Mammary epithelial cell (primary cell): ENCODE data around the gene PAFAH1B2.
"Not testable (repeated sequence)": the region's sequence is repeated elsewhere in the genome, so short reads cannot be mapped to it uniquely, and the experiment has no call there.

Experiments used
- EZH2 ChIP-seq: IDR thresholded peaks from 2 replicates; pipeline ENCODE4 v1.6.1; 2012; ENCODE audit warnings: low read length, inconsistent platforms, borderline replicate concordance
- TF ChIP-seq, protein P1 (sequence below), 2 donors: IDR thresholded peaks in 1 of 2; conservative IDR thresholded peaks in 1 of 2; 2 replicates each; pipeline ENCODE4 v1.5.1; 2011 to 2012; ENCODE audit warnings: inconsistent platforms in 2 of 2, low read length in 2 of 2, mild to moderate bottlenecking in 2 of 2, control low read depth in 1 of 2, low read depth in 1 of 2; ENCODE audit not compliant: insufficient read depth in 1 of 2; ENCODE audit errors: extremely low read depth in 1 of 2

DNA sequence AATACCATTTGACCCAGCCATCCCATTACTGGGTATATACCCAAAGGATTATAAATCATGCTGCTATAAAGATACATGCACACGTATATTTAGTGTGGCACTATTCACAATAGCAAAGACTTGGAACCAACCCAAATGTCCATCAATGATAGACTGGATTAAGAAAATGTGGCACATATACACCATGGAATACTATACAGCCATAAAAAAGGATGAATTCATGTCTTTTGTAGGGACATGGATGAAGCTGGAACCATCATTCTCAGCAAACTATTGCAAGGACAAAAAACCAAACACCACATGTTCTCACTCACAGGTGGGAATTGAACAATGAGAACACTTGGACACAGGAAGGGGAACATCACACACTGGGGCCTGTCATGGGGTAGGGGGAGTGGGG is 31.1 kb upstream of the PAFAH1B2 start:
- TF ChIP-seq, protein P1, sequence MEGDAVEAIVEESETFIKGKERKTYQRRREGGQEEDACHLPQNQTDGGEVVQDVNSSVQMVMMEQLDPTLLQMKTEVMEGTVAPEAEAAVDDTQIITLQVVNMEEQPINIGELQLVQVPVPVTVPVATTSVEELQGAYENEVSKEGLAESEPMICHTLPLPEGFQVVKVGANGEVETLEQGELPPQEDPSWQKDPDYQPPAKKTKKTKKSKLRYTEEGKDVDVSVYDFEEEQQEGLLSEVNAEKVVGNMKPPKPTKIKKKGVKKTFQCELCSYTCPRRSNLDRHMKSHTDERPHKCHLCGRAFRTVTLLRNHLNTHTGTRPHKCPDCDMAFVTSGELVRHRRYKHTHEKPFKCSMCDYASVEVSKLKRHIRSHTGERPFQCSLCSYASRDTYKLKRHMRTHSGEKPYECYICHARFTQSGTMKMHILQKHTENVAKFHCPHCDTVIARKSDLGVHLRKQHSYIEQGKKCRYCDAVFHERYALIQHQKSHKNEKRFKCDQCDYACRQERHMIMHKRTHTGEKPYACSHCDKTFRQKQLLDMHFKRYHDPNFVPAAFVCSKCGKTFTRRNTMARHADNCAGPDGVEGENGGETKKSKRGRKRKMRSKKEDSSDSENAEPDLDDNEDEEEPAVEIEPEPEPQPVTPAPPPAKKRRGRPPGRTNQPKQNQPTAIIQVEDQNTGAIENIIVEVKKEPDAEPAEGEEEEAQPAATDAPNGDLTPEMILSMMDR (conservative IDR thresholded peaks at IDR 0.05 in 1 of 2, IDR thresholded peaks at IDR 0.05 in 1 of 2; ENCODE audit: extremely low read depth in 1 of 2, insufficient read depth in 1 of 2, low read depth in 1 of 2, low read length in 2 of 2) = not testable (repeated sequence)
- TF ChIP-seq EZH2 = not testable (repeated sequence)
